Activated naive CD8-positive, alpha-beta T cell treated with anti-CD3 and anti-CD28 coated beads, Interleukin-2, amount 10 ng/mL, durations not matched to agents 7 days and 5 days (primary cell): ENCODE measurements around the gene TRMT10B. TPM values are rescaled to one million over a fixed set of nuclear protein-coding genes. Genes with fewer than 3 reads are reported as not detected.
"Not testable (repeated sequence)": the region's sequence is repeated elsewhere in the genome, so short reads cannot be mapped to it uniquely, and the experiment has no call there.

Source experiments
- ATAC-seq: fragments of 150-1000 bp; cut with Tn5 transposase; one replicate; pipeline ENCODE4 v1.10.0; 2021; ENCODE audit warnings: low read depth, moderate library complexity
- POLR2A ChIA-PET: fragments of 350-600 bp; sonication (Branson Sonifier 250); formaldehyde crosslinking; loops from one replicate; lab custom pipeline; 2021; ENCODE audit warnings: antibody characterized with exemption; lab: Charles Lee
- DNase-seq: peaks from one replicate; pipeline ENCODE4 v3.0.0; 2021
- H3K27ac Mint-ChIP-seq: one replicate; pipeline ENCODE4 v1.8.0; 2022; ENCODE audit warnings: mild to moderate bottlenecking, mixed read lengths
- H3K27me3 Mint-ChIP-seq: one replicate; pipeline ENCODE4 v1.8.0; 2022; ENCODE audit warnings: mild to moderate bottlenecking, moderate library complexity, mixed read lengths
- H3K36me3 Mint-ChIP-seq: one replicate; pipeline ENCODE4 v1.8.0; 2021; ENCODE audit warnings: mild to moderate bottlenecking, mixed read lengths
- H3K4me1 Mint-ChIP-seq: one replicate; pipeline ENCODE4 v1.8.0; 2021; ENCODE audit warnings: mixed read lengths
- H3K4me3 Mint-ChIP-seq: one replicate; pipeline ENCODE4 v1.8.0; 2022; ENCODE audit warnings: mild to moderate bottlenecking, moderate library complexity, mixed read lengths
- H3K9me3 Mint-ChIP-seq: one replicate; pipeline ENCODE4 v1.8.0; 2021; ENCODE audit warnings: mixed read lengths
- total RNA-seq, 2 experiments: library from RNA; stranded (reverse); gene quantifications; one replicate each; pipeline ENCODE4 v1.2.3, GENCODE V29; 2021

Gene TRMT10B
- total RNA-seq, 2 experiments from 2014 or later, result 17.4 to 21.4 TPM

DNA sequence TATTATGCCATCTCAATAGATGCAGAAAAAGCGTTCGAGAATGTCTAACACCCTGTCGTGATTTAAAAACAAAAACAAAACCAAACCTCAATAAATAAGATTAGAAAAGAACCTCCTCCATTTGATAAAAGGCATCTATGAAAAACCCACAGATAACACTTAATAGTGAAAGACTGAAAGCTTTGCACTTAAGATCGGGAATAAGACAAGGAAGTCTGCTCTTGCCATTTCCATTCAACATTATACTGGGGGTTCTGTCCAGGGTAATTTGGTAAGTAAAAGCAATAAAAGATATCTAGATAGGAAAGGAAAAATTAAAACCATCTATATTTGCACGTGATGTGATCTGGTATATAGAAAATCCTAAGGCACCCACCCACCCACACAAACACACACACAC lies 38.5 kb downstream of the TRMT10B start:
- ATAC-seq (no peak), DNase-seq (no peak)
- Mint-ChIP-seq H3K4me1 (peaks cover 10% of the 10 kb centered on the region), H3K4me3 (no peak overlapping the region), H3K36me3 (peaks cover 11% of the 10 kb centered on the region), H3K27ac (no peak overlapping the region), H3K27me3 (no peaks in the 10 kb centered on the region), H3K9me3 (no peaks in the 10 kb centered on the region)
- POLR2A ChIA-PET, result no interaction called here

DNA sequence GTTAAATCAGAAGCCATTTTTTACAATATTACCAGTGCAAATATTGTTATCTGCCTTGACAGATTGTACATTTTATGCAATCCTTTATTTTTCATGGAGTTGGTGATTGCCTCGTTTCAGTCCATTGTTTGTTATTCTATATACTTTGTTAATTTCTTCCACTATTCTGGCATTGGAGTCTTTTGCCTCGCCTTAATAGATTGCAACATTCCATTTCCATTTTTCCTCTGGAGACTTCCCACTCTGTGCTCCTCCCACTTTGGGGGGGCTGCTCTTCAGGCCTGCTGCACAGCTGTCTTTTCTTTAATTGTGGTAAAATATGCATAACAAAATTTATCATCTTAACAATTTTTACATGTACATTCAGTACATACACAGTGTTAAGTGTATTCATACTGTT lies 42.6 kb downstream of the TRMT10B start:
- ATAC-seq (no peak), DNase-seq (no peak)
- H3K36me3 Mint-ChIP-seq, result peaks cover 12% of the 10 kb centered on the region
- H3K27me3 Mint-ChIP-seq, result no peaks in the 10 kb centered on the region
- H3K9me3 Mint-ChIP-seq, result no peaks in the 10 kb centered on the region
- peaks cover 27% of the 10 kb centered on the region for H3K4me1 Mint-ChIP-seq
- no peak overlapping the region for H3K27ac Mint-ChIP-seq
- no peak overlapping the region for H3K4me3 Mint-ChIP-seq
- POLR2A ChIA-PET, result no interaction called here

DNA sequence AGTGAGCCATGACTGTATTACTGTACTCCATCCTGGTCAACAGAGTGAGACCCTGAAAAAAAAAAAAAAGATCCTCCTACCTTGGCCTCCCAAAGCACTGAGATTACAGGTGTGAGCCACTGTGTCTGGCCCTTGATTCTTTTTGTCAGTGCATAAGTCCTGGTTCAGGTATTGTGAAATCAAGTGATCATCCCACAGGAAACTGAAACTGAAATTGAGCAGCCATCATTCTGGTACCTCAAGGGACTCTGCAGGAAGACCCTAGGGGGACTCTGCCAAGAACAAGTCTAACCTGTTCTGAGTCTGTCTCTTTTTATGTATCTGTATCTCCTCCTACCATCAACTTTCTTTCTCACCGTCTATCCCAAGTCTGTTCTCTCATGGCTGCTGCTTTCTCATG lies 45.1 kb downstream of the TRMT10B start:
- POLR2A ChIA-PET, result interaction anchor here (3.3 kb wide), 1 partner anchor 14 kb away, joined by 28 read pairs; the partner anchor contains the start of gene EXOSC3
- peaks cover 39% of the 10 kb centered on the region for H3K4me1 Mint-ChIP-seq
- H3K36me3 Mint-ChIP-seq, result peaks cover 9% of the 10 kb centered on the region
- ATAC-seq, result peak; percentile 23
- no peak for DNase-seq
- peak overlapping the region; percentile 72 for H3K27ac Mint-ChIP-seq
- H3K4me3 Mint-ChIP-seq, result peak overlapping the region; percentile 91
- no peaks in the 10 kb centered on the region for H3K9me3 Mint-ChIP-seq
- H3K27me3 Mint-ChIP-seq, result no peaks in the 10 kb centered on the region

DNA sequence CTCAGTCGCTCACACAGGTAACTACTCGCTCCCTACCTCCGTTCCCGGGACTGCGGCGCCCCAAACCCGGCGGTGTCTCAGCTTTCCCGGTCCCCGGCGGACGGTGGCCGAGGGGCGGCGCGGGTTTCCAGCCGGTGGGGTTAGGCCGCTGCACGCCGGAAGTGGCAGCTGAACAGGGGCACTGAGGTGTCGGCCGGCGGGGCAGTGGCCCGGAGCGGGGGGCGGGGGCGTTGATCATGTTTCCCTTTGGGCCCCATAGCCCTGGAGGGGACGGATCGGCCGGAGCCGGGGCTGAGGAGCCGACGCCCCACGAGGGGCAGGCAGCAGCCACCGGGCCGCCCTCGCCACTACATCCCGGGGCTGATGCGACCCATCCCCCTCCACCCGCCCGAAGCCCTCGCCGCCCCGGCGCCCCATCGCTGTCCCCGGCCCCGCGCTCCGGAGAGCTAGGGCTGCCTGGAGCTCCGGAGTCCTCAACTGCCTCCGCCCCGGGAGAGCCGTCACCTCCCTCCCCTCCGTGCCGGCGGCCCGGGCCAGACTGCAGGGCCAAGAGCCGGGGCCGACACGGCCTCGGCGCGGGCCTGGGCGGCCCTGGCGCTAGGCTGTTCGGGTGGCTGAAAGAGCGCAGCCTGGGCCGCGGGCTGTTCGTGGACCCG lies 47.2 kb downstream of the TRMT10B start, which contains the start of gene DCAF10:
TSS of gene DCAF10 (plus strand) at position 167 of the 656 bp plus-strand sequence. CDS start at position 237, 70 bp downstream.
- H3K27ac Mint-ChIP-seq, result peak within 1 kb of the TSS; percentile 72
- DNase-seq (peak; percentile 97), ATAC-seq (peak; percentile 71)
- no peaks in the 10 kb centered on the region for H3K9me3 Mint-ChIP-seq
- peak within 1 kb of the TSS; percentile 91 for H3K4me3 Mint-ChIP-seq
- POLR2A ChIA-PET, result interaction anchor here (0.6 to 2.0 kb wide), 9 partner anchors 12 to 208 kb away, joined by 3 to 27 read pairs (median 4); partner anchors contain the start of genes EXOSC3, SLC25A51 and TOMM5
- H3K36me3 Mint-ChIP-seq, result peaks cover 17% of the 10 kb centered on the region
- peaks cover 35% of the 10 kb centered on the region for H3K4me1 Mint-ChIP-seq
- H3K27me3 Mint-ChIP-seq, result no peaks in the 10 kb centered on the region

DNA sequence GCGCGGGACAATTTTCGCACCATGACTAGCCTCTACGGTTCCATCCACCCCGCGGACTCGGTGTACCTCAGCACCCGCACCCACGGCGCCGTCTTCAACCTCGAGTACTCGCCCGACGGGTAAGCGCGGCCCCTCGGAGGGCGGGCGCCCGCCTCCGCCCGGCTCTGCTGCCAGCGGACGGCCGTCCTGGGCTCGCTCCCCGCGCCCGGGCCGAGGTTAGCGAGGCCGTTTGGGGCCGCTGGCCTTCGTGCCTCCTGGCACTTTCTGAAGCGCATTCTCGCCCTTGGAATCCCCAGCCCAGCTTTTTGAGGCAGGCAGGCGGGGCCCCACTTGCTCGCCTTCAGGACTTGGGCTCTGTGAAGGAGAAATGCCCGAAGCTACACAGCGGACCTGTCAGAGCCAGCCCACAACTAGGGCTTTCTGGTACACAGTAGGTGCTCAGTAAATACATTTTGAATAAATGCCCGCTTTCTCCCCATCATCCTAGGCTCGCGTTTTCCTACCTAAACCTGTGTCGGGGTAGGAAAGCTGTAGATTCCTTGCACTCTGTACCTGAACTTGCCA lies 47.8 kb downstream of the TRMT10B start:
- Mint-ChIP-seq H3K4me1 (peaks cover 34% of the 10 kb centered on the region), H3K4me3 (peak overlapping the region; percentile 91), H3K36me3 (peaks cover 16% of the 10 kb centered on the region), H3K27ac (peak overlapping the region; percentile 64), H3K9me3 (no peaks in the 10 kb centered on the region), H3K27me3 (no peaks in the 10 kb centered on the region)
- peak; percentile 43 for ATAC-seq
- no peak for DNase-seq
- POLR2A ChIA-PET, result interaction anchor here (1.0 to 2.0 kb wide), 6 partner anchors 11 to 209 kb away, joined by 3 to 27 read pairs (median 5); partner anchors contain the start of genes EXOSC3, SLC25A51 and TOMM5

DNA sequence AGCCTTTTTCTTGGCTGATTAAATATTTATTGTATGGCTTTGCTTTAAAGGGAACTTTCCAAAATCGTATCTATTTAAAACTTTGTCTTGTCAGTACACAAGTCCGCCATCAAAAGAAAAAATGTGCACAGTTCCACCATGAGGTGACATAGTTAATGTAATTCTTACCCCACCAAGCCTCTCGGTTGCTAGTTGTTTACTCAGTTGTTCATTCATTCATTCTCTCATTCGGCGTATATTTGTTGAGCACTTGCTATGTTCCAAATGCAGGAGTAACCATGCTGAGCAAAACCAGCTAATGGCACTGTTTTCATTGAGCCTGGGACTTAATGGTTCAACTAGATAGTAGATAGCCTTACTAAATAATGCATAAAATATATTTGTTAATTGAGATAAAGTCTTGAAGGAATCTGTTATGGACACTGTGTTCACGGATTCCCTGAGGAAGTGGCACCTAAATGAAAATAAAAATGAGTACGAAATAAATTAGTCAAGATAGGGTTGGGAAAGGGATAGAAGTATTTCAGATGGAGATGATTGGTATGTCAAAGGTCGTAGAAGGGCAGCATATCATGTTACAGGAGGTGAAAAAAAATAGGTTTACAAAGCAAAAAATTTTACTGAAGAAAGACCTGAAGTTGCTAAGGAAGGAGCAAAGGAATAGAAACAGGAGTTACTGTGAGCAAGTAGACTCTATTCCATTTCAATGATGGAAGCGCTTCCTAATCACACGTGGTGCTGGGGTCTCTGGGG lies 48.5 kb downstream of the TRMT10B start:
- no peak for ATAC-seq
- Mint-ChIP-seq H3K27me3 (no peaks in the 10 kb centered on the region), H3K36me3 (peaks cover 16% of the 10 kb centered on the region), H3K9me3 (no peaks in the 10 kb centered on the region), H3K27ac (peak overlapping the region; percentile 64), H3K4me1 (peaks cover 33% of the 10 kb centered on the region), H3K4me3 (peak overlapping the region; percentile 91)
- POLR2A ChIA-PET, result interaction anchor here (1.9 to 2.0 kb wide), 3 partner anchors 10 to 100 kb away, joined by 5 to 27 read pairs (median 10); partner anchors contain the start of genes EXOSC3 and SLC25A51
- DNase-seq, result no peak

DNA sequence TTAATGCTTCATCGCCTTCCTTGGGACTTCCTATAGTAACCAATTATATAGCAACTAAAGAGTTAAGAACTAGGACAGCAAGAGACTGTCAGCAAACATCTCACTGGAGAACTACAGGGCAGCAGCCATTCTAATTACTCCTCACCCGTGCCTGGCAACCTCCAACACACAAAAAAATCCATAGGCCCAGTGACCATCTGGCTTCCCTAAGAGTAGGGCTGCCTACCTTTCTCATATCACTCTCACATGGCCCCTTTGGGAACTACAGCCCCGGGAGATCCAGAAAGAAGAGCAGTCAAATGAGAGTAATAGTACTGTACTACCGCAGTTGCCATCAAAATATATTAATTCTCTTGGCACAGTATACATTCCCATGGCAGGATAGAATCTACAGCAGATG lies 52.7 kb downstream of the TRMT10B start:
- DNase-seq (no peak), ATAC-seq (no peak)
- H3K27me3 Mint-ChIP-seq, result no peaks in the 10 kb centered on the region
- H3K36me3 Mint-ChIP-seq, result peaks cover 18% of the 10 kb centered on the region
- no peaks in the 10 kb centered on the region for H3K9me3 Mint-ChIP-seq
- POLR2A ChIA-PET, result no interaction called here
- H3K27ac Mint-ChIP-seq, result no peak overlapping the region
- H3K4me3 Mint-ChIP-seq, result no peak overlapping the region
- H3K4me1 Mint-ChIP-seq, result peaks cover 16% of the 10 kb centered on the region

DNA sequence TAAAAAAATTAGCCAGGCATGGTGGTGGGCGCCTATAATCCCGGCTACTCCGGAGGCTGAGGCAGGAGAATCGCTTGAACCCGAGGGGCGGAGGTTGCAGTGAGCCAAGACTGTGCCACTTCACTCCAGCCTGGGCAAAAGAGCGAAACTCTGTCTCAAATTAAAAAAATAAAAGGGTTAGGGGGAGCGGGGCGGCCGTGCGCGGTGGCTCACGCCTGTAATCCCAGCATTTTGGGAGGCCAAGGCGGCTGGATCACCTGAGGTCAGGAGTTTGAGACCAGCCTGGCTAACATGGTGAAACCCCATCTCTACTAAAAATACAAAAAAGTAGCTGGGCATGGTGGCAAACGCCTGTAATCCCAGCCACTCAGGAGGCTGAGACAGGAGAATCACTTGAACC lies 56.1 kb downstream of the TRMT10B start:
- H3K27ac Mint-ChIP-seq, H3K4me3 Mint-ChIP-seq, H3K27me3 Mint-ChIP-seq, POLR2A ChIA-PET, H3K9me3 Mint-ChIP-seq, H3K4me1 Mint-ChIP-seq, ATAC-seq, DNase-seq: not testable (repeated sequence)
- peaks cover 21% of the 10 kb centered on the region for H3K36me3 Mint-ChIP-seq

DNA sequence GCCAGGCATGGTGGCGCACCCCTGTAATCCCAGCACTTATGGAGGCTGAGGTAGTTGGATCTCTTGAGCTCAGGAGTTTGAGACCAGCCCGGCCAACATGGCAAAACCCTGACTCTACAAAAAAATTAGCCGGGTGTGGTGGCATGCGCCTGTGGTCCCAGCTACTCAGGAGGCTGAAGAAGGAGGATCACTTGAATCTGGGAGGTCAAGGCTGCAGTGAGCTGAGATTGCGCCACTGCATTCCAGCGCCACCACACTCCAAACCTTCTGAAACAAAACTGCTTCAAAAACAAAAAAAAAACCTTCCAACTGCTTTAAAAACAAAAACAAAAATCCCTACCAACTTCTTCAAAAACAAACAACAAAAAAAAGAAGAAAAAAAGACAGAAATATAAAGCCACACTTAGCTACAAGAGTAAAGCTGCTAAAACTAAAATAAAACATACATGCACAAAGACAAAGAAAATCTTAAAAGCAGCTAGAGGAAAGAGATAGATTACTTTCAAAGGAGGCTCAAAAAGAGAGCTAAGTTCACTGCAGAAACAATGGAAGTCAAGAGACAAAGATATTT lies 58.4 kb downstream of the TRMT10B start:
- no peak overlapping the region for H3K4me3 Mint-ChIP-seq
- H3K36me3 Mint-ChIP-seq, result peaks cover 19% of the 10 kb centered on the region
- H3K27ac Mint-ChIP-seq, result no peak overlapping the region
- H3K9me3 Mint-ChIP-seq, result no peaks in the 10 kb centered on the region
- no peak for DNase-seq
- no peaks in the 10 kb centered on the region for H3K27me3 Mint-ChIP-seq
- H3K4me1 Mint-ChIP-seq, result peaks cover 8% of the 10 kb centered on the region
- POLR2A ChIA-PET, result interaction anchor here (1.2 to 2.0 kb wide), 2 partner anchors 11 to 27 kb away, joined by 5 read pairs; partner anchors contain the start of genes DCAF10 and EXOSC3
- ATAC-seq, result no peak

DNA sequence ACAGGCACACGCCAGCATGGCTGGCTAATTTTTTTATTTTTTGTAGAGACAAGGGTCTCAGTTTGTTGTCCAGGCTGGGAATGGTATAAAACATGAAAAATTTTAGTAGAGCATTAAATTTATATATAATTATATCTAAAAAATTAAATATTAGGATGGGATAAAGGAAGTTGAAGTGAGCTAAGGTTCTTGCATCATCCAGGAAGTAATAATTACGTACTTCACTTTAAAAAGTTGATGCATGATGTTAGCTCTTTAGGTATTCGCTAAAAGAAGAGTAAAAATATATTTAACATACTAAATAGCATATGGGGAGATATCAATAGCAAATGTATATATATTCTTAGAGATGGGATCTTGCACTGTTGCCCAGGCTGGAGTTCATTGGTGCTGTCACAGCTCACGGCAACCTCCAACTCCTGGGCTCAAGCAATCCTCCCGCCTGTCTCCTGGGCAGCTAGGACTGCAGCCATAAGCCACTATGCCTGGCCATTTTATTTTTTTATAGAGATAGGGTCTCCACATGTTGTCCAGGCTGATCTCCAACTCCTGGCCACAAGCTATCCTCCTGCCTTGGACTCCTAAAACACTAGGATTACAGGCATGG lies 59.3 kb downstream of the TRMT10B start:
- POLR2A ChIA-PET, result interaction anchor here (0.7 to 2.0 kb wide), 3 partner anchors 12 to 38 kb away, joined by 3 to 5 read pairs (median 5); partner anchors contain the start of genes DCAF10 and EXOSC3
- DNase-seq (no peak), ATAC-seq (no peak)
- Mint-ChIP-seq H3K36me3 (peaks cover 19% of the 10 kb centered on the region), H3K4me3 (no peak overlapping the region), H3K27ac (no peak overlapping the region), H3K27me3 (no peaks in the 10 kb centered on the region), H3K4me1 (peaks cover 8% of the 10 kb centered on the region), H3K9me3 (no peaks in the 10 kb centered on the region)

DNA sequence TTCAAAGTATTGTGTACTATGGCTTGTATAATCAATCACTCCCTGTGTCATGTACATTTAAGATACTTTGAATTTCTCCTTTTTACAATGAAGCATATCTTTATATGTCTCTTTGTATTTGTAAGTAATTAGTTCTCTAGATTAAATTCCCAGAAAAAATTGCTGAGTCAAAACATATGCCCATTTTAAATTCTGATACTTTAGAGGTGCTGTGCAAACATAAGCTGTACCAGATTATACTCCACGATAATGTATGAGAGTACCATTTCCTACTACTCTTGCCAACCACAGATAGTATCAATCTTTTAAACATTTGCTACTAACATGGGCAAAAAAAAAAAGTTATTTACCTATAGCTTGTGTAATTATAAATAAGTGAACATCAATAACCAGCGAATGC lies 65.2 kb downstream of the TRMT10B start:
- DNase-seq, result no peak
- Mint-ChIP-seq H3K4me1 (no peaks in the 10 kb centered on the region), H3K27ac (no peak overlapping the region), H3K9me3 (no peaks in the 10 kb centered on the region), H3K27me3 (no peaks in the 10 kb centered on the region), H3K4me3 (no peak overlapping the region), H3K36me3 (peaks cover 28% of the 10 kb centered on the region)
- ATAC-seq, result no peak
- POLR2A ChIA-PET, result no interaction called here

DNA sequence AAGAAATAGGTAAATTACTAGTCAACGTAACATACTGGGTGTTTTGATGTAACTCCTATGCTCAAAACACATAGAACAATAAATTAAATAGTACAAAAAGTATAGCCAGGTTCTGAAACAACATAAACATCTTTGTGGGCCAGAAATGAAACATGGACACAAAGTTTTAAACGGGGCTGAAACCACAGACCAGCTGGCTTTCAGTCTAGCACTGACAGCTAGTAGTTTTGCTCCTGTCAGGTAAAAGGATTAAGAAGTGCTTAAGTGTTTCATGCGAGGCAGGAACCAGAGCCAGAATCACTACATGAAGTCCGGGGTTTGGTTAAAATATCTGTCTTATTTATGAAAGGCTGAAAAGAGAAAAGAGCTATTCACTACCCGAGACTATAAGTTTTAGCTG lies 66.5 kb downstream of the TRMT10B start:
- POLR2A ChIA-PET, result interaction anchor here (1.0 kb wide), 1 partner anchor 20 kb away, joined by 3 read pairs; the partner anchor contains the start of gene DCAF10
- no peak overlapping the region for H3K27ac Mint-ChIP-seq
- H3K4me1 Mint-ChIP-seq, result no peaks in the 10 kb centered on the region
- ATAC-seq, result no peak
- DNase-seq, result no peak
- H3K27me3 Mint-ChIP-seq, result no peaks in the 10 kb centered on the region
- peaks cover 36% of the 10 kb centered on the region for H3K36me3 Mint-ChIP-seq
- no peak overlapping the region for H3K4me3 Mint-ChIP-seq
- no peaks in the 10 kb centered on the region for H3K9me3 Mint-ChIP-seq
